Hematopoietic multipotent progenitor cell treated with erythropoietin and hydrocortisone succinate and interleukin-3 and kit ligand, for 4 days (in vitro differentiated cells): ENCODE data around the gene DIPK1C.

Experiments used
- DNase-seq: peaks from one replicate; pipeline ENCODE4 v3.0.0-alpha.2; 2015

The DIPK1C gene

GRCh38 chr18:74450626-74451025 is 6.5 kb downstream of the DIPK1C start:
- DNase-seq = no peak

- DNase-seq = no peak
Measured at GRCh38 chr18:74447404-74448152, 9.5 kb downstream of the DIPK1C start.

GRCh38 chr18:74446631-74447403 is 10.3 kb downstream of the DIPK1C start:
- DNase-seq = no peak

- DNase-seq = no peak
Measured at GRCh38 chr18:74446178-74446577, 10.9 kb downstream of the DIPK1C start.

- no peak for DNase-seq
Measured at GRCh38 chr18:74445585-74445984, 11.5 kb downstream of the DIPK1C start.

- no peak for DNase-seq
Measured at GRCh38 chr18:74444104-74444503, 13.0 kb downstream of the DIPK1C start.

- no peak for DNase-seq
Measured at GRCh38 chr18:74440808-74441427, 16.2 kb downstream of the DIPK1C start.

- no peak for DNase-seq
Measured at GRCh38 chr18:74438091-74438490, 19.0 kb downstream of the DIPK1C start.

GRCh38 chr18:74436158-74436769 is 20.8 kb downstream of the DIPK1C start:
- no peak for DNase-seq

GRCh38 chr18:74435740-74436139 is 21.4 kb downstream of the DIPK1C start:
- no peak for DNase-seq

GRCh38 chr18:74434466-74434865 is 22.6 kb downstream of the DIPK1C start:
- no peak for DNase-seq

- no peak for DNase-seq
Measured at GRCh38 chr18:74430806-74431571, 26.1 kb downstream of the DIPK1C start.

- DNase-seq = no peak
Measured at GRCh38 chr18:74430231-74430630, 26.9 kb downstream of the DIPK1C start.

GRCh38 chr18:74429096-74429495 is 28.0 kb downstream of the DIPK1C start:
- DNase-seq = no peak

GRCh38 chr18:74427442-74428112 is 29.5 kb downstream of the DIPK1C start:
- DNase-seq = no peak

- DNase-seq = no peak
Measured at GRCh38 chr18:74425876-74426275, 31.2 kb downstream of the DIPK1C start.

- DNase-seq = no peak
Measured at GRCh38 chr18:74425161-74425560, 31.9 kb downstream of the DIPK1C start.

- no peak for DNase-seq
Measured at GRCh38 chr18:74422541-74422940, 34.6 kb downstream of the DIPK1C start.

GRCh38 chr18:74420926-74421325 is 36.2 kb downstream of the DIPK1C start:
- DNase-seq = no peak

GRCh38 chr18:74420481-74420880 is 36.6 kb downstream of the DIPK1C start:
- DNase-seq = no peak

- DNase-seq = no peak
Measured at GRCh38 chr18:74419761-74420160, 37.3 kb downstream of the DIPK1C start.

- no peak for DNase-seq
Measured at GRCh38 chr18:74418023-74418422, 39.1 kb downstream of the DIPK1C start.
